Stimulated activated CD4-positive, alpha-beta T cell treated with anti-CD3 and anti-CD28 coated beads, TNF-alpha, amount 100 ng/mL, for 4 hours (primary cell): Measurements from ENCODE around the gene TRPV2.

ENCODE experiments used
- DNase-seq, 3 experiments: peaks; one replicate each; pipeline ENCODE4 v3.0.0-alpha.2; 2020; ENCODE audit warnings: low read depth in 3 of 3

Gene TRPV2

GRCh38 chr17:16455997-16456741 lies 40.8 kb downstream of the TRPV2 start:
- no peak for DNase-seq

GRCh38 chr17:16456742-16457316 lies 41.5 kb downstream of the TRPV2 start:
- no peak for DNase-seq

DNA sequence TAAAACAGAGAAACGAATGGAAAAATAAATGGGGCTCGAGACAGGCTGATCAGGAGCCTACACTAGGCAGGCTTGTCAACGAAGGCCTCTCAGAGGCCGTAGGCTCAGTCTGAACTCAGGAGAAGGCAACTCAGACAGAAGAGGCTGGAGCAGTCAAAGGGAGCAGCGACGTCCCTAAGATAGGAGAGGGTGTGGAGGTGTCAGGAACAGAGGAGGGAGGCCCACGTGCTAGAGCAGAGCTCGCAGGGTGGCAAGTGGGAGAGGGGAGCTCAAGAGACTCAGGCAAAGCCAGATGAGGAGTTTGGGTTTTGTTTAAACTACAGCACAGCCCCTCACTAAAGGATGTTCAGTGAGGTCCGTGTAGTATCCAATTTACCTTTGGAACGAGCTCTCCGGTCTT lies 43.9 kb downstream of the TRPV2 start:
- no peak for DNase-seq

- no peak for DNase-seq
Observed at GRCh38 chr17:16459855-16460550, 44.6 kb downstream of the TRPV2 start.

GRCh38 chr17:16460796-16461605 lies 45.6 kb downstream of the TRPV2 start:
- DNase-seq = no peak

GRCh38 chr17:16461606-16461866 lies 46.2 kb downstream of the TRPV2 start:
- DNase-seq = no peak

GRCh38 chr17:16462070-16462864 lies 46.9 kb downstream of the TRPV2 start:
- no peak for DNase-seq

GRCh38 chr17:16463358-16464302 lies 48.3 kb downstream of the TRPV2 start:
- no peak for DNase-seq

DNA sequence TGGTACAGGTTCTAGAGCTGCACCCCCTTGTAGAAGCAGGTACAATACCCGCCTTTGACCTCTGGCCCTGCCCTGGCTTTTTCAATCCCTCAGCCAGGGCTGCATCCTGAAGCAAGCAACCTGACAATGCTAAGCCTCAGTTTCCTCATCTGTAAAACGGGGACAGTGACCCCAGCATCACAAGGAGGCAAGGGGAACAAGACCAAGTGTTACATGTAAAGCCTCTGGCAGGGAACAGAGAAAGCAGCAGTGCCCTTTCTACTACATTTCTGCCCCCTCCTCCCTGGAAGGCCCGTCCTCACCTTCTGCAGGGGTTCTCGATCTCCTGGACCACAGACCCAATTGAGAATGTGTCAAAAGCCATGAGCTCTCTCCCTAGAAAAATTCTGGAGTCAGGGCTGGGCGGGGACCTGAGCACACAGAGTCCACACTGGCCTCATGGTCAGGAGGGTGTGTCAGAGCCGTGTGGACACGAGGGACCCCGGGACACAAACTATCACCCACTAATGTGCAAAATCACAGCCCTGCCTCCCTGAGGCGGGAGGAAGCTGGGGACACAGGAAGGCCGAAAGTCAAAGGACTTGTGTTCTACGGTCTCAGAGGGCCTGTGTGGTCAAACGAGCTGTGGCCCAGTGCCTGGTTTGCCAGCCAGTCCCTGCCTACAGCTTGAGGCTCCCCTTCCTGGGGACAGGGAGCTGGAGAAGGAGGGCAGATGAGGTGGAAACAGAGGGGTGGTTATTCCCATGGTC lies 49.1 kb downstream of the TRPV2 start:
- no peak for DNase-seq

DNA sequence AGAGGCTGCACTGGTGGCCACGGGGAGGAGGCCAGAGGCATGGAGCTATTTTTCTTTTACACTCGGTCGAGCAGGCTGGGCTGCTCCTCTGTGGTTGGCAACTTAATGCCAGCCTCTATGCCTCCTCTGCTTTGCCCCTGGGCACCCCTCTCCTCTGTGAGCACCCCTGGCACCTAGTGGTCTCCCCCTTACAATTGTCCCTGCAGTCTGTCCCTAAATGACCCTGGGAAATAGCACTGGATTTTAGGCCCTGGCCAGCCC lies 49.6 kb downstream of the TRPV2 start:
- no peak for DNase-seq

GRCh38 chr17:16465861-16466338 lies 50.5 kb downstream of the TRPV2 start:
- DNase-seq = no peak

DNA sequence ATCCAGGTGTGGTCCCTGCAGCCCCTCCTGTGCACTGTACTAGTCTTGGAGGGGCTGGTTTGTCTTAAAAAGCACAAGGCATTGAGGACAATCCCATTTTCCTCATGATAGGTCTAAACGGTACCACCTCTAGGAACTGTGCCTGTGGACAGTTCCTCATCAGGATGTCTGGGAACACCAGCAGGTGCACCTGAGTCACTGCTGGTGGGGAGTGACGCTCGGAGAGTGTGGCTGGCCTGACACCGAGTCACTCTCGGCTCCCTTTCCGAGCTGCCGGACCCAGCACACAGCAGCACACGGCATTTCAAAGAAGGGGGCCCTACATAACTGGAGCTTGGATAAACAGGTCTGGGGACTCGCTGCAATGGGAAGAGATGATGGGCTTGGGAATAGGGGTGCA lies 51.0 kb downstream of the TRPV2 start:
- DNase-seq = no peak

- no peak for DNase-seq
Observed at GRCh38 chr17:16467044-16467443, 51.7 kb downstream of the TRPV2 start.

- no peak for DNase-seq
Observed at GRCh38 chr17:16467886-16468285, 52.5 kb downstream of the TRPV2 start.

- no peak for DNase-seq
Observed at GRCh38 chr17:16468428-16468992, 53.1 kb downstream of the TRPV2 start.

DNA sequence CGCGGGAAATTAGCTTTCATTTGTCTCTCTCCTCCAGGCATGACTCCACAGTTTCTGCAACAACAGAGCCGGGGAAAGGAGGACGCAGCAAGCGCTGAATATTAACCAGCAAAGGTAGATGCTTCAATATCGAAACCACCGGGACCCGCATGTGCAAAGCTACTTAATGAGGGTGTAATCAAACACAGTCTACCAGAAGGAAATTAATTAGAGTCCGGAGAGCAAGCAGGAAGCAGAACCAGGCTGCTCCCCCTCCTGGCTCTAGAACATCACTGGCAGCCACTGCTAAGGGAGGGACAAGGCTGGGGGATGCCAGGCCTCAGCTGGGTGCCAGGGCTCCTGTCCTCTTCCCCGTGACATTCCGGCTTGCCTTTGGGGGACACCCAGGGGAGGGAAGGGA lies 54.9 kb downstream of the TRPV2 start:
- DNase-seq = no peak

DNA sequence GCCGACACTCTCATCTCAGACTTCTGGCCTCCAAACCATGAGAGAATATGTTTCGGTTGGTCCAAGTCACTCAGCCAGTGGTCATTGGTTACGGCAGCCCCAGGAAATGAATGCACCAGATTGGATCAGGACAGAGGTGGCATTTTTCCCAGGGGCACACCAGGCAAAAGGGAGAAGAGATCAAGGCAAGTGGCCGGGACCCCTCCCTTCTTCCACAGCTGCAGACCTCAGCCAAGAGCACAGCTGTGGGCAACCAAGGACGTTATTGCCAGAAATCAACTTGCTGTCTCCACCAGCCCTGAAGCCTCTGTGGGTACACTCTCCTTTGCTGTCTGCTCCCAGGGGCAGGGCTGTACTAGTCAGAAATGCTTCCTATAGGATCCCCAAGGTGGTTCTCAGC lies 55.9 kb downstream of the TRPV2 start:
- no peak for DNase-seq

DNA sequence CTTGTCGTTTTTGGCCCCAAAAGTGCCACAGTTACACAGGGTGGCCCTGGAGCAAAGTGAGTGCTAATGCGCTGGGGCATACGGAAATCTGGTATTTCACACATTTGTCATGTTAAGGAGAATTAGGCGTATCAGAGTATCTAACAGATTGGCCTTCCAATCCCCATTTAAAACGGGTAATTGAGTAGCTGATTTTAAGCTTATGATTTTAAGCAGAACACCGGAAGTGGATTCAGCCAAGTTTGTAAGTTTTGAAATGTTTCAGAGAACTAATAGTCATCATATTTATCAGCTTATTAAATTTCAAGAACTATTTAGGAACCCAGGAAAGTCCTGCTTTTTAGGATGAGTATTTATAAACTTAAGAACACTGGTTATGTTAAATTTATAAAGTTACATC lies 57.2 kb downstream of the TRPV2 start:
- DNase-seq = no peak
